NCI-H345 treated with DMSO at 0.1 percent for 48 hours (cell line): ENCODE measurements around the gene MRM1.

ENCODE experiments used
- DNase-seq: peaks from one replicate; lab custom pipeline; 2025; ENCODE audit not compliant: unreplicated experiment; lab: John Stamatoyannopoulos, UW

MRM1 gene

DNA sequence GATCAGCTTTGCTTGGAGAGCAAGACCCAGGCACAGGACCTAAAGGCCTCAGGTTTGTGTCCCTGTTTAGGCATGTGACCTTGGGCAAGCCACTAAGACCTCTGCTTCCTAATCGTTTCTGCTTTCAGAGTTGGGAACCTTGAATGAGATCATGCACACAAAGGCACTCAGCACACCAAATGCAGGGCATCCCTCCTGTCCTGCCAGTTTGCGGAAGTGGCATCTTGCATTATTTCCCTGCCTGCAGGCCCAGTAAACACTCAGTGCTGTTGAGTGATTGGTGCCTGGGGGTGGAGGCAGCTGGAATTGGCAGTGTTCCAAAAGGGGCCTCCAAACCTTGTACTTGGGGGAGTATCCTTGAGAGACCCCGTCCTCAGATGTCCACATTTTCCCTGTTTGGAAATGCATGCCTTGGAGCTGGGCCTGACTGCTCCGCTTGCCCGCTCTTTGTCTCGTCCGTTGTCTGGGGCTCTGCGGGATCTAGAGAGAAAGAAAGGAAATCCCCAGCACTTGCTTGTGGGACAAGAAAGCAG, 28.7 kb downstream of the MRM1 start:
- no peak for DNase-seq

DNA sequence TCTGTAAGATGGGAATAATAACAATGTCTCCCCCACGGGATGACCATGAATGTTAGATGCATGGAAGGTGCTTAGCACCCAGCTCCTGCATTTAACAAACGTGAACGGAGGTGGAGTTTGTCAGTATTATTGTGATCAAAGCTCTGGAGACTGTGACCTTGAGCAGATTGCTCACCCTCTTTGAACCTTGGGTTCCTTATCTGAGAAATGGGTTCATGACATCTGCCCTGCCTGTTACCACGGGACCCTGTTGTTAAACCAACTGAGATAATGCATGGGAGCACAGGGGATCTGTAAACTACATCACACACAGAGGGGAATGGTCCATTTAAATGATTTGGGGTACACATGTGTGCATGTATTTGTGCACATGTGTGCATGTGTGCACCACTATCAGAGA, 29.6 kb downstream of the MRM1 start:
- no peak for DNase-seq

DNA sequence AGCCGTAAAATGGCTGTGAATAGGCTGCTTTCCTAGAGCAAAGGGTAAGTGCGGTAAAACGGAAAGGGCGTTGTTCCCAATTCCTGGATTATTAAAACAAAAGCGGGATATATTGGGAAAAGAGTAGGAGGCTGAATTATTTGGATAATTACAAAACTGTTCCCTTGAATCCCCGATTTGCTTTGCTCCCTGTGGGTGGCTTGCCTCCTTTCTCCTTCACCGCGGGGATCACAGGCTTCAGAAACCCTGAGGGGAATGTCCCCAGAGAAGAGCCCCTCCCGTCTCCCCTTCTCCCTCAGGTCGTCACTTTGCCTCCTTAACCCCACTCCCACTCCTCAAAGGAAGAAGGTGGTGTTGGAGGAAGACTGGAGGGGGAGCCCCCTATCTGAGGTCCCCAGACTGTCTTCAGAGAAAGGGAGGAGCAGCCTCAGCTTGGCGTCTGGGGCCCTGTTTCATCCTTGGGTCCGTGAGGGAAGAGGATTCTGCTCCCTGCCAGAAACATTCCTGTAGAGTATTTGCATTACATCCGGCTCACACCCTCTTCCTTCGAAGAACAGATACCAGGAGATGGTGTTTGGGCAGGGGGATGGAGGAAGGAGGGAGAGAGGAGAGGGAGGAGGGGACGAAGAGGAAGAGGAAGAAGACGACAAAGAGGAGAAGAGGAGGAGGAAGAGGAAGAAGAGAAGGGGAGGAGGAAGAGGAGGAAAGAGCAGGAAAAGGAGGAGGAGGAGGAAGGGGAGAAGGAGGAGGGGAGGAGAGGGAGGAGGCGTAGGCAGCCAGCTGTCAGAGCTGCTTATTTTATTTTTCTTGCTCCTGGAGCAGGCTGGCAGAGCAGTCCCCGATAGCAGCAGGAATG, 31.8 kb downstream of the MRM1 start:
- DNase-seq: no peak

DNA sequence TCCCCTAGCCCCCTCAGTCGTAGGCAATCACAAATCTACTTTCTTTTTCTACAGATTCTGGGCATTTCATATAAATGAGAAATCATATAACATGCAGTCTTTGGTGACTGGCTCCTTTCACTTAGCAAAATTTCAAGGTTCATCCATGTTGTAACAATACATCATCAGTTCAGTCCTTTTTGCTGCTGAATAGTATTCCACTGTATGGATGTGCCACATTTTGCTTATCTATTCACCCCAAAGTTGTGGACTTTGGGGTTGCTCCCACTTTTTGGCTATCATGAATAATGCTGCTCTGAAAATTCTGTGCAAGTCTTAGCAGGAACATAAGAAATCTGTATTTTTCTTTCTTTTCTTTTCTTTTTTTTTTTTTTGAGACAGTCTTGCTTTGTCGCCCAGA, 39.0 kb downstream of the MRM1 start:
- no peak for DNase-seq

DNA sequence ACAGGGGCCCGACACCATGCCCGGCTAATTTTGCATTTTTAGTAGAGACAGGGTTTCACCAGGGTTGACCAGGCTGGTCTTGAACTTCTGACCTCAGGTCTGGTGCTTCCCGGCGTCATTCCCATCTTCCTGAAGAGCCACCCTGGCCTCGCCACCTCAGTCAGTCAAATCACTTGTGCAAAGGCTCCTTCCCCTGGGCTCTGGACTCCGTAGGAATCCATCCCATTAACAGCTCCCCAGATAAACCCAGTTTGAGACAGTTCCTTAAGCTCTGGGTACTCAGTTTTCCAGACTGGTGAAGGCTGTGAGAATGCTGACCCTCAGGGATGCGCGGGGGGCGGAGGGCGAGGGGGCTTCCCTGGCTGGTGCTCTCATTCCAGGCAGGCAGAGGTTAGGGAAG, 39.5 kb downstream of the MRM1 start:
- no peak for DNase-seq

DNA sequence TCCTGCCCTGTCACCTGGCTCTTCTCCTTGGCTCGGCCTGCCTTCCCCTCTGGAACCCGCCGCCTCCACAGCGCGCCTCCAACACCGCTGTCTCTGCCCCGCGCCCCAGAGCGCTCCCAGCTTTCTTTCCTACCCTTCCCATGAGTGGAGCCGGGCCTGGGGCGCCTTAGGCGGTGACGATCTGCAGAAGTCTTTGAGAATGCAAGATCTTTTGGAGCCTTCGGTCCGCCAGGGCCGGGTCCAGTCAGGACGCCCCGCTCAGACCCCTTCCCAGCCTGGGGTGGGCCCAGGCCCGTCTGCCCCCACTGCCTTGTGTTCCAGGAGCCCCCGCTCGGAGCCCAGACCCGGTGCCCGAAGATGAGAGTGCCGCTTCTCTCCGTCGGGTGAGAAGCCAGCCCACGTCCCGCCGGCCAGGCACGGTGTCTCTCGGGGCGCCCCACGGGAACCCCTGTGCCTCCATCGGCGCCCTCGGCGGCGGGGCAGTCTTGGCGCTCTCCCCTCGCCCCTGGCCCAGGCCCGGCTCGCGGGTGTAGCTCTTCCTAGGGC, 40.0 kb downstream of the MRM1 start:
- no peak for DNase-seq

DNA sequence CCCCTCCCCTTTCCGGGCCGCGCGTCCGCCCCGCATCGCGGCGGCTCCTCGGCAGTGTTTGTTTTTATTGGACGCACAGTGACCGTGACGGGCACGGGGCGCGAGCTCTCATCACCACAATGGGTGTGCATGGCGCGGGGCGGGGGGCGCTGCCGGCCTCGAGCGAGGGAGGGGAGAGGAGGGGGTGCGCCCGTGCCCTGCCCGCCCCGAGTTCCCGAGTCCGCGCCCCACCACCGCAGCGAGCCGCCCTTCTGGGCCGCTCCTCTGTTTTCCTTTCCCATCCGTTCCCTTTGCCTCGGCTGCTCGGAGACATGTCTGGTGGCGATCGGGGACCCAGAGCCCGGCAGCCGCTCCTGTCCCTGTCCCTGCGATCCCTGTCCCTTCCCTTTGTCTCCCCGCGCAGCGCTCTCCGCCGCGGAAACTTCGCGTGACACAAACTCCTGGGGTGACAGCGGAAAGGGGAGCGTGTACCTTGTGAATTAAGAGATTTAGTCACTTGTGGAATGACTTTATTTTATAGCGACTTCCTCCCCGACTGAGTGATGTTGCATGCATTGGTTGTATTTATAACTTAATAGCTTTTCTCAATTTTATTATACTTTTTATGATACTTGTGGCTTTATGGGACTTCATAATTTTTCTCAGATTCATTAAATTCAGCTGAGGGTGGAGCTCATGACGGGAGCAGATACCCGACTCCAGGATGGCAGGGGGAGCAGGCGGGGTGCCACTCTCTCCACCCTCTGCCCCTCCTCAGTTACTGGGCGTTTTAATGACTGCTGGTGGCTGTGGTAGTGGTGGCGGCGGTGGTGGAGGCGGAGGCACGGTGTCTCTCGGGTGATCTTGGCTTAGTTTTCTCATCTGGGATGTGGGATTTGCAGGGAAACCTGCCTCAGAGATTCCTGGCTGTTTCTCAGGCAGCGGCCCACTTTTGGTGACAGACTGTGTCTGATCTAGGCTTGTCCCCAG, 40.8 kb downstream of the MRM1 start:
- no peak for DNase-seq

DNA sequence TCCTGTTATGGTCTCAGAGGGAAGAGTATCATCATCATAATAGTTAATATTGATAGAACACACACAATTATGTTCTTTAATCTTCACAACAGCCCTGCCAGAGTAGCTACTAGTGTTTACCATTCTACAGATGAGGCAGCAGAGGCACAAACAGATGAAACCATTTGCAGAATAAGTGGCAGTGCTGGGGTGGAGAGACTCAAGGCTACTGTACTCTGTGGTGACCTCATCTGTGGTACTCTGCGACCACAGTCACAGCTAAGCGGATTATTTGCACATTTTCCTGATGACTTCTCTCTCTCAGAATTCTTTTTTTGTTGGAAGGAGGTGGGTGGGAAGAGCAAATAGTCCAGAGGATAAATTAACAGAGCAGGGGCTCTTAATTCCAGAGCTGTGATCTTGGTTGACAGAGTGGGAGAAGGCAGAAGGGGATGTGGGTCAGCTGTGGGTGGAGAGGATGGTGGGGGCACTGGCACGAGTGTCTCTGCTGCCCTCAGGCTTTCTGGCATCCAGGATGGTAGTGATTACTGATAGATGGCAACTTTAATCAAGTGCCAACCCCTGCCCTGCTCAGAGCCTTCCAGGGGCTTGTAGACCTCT, 41.8 kb downstream of the MRM1 start:
- no peak for DNase-seq

DNA sequence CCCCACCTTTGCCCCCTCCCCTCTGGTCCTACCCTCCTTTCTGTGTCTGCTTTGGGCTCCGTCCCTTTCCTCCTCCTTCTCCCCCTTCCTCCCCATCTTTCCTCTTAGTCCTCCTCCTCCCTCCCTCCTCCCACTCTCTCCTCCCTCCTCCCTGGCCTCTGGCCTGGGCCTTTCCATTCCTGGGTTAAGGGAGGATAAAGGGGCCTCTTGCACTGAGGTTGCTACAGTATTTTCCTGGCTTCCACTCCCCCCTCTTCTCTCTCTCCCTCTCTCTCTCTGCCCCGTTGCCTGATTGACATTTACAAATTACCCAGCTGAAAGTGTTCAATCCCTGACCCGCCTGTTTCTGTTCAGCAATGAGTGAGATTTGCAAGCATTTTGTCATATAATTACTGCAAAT, 44.0 kb downstream of the MRM1 start:
- DNase-seq: no peak

DNA sequence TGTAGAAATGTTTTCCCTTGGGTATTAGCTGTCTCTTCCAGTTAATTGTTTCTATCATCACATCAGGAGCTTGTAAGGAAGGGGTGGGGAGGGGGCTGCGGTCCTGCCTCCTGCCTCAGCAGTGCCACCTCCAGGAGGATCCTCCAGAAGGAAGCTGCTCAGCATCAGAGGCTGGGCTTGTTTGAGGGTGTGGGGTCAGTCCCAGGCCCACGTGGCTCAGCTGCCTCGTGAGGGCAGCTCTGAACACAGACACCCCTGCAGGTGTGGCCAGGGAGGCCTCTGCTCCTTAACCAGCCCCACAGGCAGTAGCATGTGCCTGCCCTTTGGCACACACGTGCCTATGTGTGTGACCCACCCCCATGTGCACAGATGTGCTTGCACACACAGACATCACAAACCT, 46.3 kb downstream of the MRM1 start:
- no peak for DNase-seq

DNA sequence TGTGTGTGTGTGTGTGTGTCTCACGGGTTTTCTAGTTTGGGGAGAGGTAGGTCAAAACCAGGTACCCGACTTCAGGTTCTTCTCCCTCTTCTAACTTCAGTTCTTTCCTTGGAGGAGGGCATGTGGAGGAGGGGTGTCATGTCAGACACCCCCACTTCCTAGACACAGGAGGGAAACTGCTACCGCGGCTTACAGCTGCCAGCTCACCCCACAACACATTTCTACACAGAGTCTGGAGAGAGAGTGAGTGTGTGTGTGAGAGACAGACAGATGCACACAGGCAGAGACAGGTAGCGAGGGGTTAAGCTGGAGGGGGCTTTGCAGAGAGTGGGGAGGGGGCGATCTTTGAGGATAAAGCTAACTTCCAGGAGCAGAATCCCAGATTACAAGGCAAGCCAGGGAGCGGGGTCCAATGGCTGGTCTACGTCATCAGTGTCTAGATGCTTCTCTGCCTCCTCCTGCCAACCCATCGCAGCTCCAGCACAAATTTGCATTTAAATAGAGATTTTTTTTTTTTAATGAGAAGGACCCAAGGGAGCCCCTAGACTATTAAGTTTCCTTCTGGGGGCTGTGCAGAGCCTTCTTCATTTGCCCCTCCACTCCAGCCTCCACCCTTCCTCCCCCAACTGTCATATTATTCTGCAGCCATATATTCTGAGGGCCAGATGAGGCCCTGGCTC, 48.9 kb downstream of the MRM1 start:
- DNase-seq: no peak

DNA sequence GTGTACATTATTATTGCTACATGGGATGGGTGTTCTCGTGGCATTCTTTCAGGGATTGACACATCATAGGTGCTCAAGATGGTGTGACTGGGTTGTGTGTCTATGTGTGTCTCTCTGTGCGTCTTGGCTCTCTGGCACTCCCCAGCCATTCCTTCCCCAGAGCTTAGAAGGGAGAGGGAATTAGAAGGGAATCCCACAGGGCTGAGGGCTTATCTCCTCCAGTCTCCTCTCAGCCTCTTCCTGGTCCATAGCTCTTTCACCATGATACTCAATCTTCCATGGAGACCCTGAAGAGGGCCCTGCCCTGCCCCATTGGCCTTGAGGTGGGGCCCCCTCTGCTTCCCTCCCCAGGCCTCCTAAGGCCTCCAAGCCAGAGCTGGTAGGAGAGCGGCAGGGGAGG, 52.0 kb downstream of the MRM1 start:
- no peak for DNase-seq

DNA sequence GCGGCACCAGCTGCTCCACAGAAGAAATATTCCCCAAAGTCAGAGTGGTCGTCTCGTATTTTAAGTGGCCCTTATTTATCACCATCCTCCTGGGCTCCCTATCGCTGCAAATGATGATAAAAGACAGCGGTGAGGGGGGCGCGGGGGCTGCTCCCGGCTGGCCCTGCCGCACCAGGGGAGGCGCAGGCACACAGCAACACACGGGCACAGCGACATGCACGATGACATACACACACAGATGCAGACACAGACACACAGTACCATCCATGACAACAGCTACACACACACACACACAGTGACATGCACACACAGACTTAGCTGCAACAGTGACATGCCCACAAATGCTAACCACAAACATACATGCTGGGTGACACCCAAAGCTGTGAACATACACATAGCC, 52.5 kb downstream of the MRM1 start:
- DNase-seq: no peak

DNA sequence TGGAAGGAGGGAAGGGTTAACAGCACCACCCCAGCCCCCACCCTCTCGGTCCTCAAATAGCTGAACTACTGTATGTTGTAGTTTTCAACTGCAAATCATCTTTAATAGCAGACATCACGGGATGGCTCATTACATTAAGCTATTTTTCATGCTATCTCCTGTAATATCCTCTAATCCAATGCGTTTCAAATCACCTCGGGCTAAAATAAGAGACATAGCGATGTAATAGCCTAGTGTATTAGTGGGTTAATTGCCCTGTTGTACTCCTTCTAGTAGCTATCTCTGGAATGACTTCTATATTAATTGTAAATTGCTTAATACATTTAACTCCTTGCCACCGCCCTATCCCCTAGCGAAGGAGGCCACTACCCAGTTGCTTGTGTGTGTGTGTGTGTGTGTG, 54.3 kb downstream of the MRM1 start:
- no peak for DNase-seq

DNA sequence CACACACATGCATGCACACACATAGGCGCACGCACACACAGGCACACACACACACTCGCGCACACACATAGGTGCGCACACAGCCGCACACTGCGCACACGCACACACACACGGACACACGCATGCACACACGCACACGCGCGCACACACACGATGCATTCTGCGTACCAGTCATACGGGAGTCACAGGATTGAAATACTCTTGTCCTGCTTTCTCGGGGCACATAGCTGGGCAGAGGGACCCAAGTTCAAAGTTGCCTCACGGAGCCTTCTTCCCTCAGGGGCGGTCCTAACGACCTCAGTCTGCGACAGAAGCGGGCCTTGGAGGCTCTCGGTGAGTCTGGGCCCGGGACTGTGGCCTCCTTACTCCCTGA, 56.0 kb downstream of the MRM1 start:
- DNase-seq: no peak

DNA sequence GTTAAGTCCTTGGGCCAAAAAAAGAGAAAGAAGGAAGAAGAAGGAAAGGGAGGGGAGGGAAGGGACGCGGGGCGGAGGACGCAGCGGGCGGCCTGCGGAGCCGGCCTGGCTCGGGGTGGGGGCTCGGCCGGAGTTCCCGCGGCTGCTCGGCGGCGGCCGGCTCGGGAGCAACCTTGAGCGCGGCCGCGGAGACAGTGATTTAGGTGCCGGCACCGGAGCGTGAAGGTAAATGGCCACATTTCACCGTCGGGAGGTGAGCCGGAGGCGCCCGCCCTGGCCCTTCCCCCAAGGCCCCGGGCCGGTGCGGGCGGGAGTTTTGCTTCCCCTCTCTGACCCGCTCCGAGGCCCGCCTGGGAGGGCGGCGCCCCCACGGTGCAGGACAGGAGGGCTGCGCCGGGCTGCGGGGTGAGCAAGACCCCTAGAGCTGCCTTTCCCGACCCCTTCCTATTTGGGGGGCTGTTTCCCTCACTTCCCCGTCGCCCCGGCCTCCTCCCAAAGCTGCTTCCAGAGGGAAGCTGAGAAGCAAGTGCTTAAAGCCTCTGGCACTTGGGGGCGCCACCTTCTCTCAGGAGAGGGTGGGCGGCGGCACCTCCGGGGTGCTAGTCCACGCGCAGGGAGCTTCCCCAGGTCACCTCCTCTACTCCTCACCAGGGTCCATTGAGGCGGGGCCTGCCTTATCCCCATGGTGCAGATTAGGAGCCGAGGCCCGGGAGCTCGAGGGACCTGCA, 56.5 kb downstream of the MRM1 start:
- DNase-seq: no peak
